ENCODE data around the gene OPN3.
A peak's percentile ranks its signal among the peaks of the same experiment; 100 is the strongest.

OPN3 gene

DNA sequence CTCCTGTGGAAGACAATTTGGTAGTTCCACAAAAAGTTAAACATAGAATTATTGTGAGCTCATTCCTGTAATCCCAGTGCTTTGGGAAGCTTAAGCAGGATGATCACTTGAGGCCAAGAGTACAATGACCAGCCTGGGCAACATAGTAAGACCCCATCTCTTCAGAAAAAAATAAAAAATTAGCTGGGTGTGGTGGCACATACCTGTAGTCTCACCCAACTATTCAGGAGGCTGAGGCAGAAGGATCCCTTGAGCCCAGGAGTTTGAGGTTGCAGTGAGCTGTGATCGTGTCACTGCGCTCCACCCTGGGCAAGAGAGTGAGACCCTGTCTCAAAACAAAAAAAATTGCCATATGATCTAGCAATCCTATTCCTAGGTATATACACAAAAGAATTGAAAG lies 4.1 kb upstream of the OPN3 start:
- no peak for DNase-seq

DNA sequence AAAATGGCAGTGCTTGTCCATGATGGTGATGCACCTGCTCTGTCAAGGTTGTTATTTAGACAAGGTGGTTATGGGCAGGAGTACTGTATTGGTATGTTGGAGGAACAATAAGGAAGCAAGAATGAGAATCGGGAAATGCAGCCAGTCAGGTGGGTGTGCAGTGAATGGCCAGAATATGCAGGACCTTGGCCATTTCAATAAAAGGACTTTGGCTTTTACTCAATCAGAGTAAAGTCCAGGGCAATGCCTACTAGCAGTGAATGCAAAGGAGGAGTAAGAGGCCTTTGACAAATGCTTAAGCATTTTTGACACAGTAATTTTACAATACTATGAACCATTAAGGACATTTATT lies 2.4 kb upstream of the OPN3 start:
- DNase-seq: no peak

DNA sequence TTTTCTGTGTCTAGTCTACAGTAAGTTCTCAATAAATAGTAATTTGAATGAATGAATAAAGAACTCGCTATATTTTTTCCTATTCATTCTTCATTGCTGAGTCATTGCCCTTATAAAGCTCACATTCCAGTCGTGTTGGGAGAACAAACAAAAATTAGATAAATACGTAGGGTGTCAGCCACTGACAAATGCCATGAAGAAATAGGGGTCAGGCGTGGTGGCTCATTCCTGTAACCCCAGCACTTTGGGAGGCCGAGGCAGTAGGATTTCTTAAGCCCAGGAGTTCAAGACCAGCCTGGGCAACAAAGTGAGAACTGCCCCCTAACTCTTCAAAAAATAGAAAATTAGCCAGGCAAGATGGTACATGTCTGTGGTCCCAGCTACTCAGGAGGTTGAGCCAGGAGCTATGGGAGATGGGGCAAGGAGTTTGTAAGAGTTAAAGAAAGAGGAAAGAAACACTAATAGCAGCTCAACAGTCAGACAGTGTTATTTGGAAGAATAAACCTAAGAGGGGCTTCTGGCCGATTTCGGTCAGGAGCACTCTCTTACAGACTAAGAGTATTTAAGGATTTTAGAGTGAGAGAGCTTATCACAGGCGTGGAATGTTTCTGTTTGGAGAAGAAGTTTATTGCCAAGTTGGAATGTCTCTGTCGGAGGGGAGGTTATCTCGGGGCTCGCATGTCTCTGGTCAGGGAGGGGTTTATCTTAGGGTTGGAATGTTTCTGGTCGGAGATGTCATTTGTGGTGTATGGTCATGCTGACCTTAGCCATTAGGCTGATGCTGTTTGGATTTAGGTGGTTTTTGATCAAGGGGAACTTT lies 1.8 kb upstream of the OPN3 start:
- no peak for DNase-seq

DNA sequence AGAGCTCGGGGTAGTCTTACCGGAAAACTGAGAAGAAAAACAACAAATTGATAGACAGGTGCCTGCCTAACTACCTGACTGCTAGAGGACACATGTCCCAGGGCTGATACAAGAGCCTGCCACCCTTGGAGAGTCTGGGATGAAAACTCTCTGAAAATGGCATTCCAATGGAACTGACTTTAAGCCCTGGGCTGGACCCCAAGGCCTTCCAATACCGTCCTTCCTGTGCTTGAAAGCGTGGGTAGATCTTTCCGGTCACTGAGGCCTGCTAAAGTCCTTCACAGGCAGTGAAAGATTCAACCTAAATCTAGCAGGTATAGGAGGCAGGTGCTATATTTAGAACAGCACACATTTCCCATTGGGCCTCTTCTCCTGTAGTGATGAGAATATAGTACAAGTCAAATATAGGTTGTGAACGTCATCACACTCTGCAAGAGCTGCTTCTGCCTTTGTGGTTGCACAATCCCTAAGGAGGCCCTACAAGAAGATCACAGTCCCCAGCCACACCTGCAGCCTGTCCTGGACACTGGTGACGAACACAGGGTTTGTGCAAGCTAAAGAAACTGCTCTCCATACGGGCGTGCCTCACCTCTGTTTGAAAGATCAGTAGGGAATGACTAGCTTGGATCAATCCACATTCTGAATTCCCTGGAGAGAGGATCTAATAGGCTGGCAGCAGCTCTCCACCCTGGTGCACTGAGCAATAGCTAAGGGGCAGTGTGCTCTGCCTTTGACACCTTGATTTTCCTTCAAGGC lies 876 bp upstream of the OPN3 start:
- no peak for DNase-seq

DNA sequence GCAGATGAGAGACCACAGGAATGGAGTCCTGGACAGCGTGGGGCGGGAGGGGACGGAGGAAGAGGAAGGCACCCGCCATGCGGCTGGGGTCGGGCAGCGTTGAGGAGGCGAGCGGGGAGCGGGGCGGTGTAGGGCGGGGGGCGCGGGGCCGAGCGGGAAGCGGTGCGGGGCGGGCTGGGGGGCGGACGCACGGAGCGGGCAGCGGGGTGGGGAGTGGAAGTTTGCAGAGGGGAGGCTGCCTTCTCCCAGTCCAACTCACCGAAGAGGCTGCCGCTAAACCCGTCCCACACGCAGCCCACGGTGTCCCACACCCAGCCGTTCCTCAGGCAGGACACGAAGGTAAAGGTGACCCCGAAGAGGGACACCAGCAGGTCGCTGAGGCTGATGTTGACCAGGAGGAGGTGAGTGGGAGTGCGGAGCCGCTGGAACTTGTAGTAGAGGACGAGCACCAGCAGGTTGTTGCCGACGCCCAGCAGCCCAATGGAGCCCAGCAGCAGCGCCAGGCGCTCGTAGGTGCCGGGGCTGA lies 483 bp downstream of the OPN3 start:
- DNase-seq: peak; percentile 6

DNA sequence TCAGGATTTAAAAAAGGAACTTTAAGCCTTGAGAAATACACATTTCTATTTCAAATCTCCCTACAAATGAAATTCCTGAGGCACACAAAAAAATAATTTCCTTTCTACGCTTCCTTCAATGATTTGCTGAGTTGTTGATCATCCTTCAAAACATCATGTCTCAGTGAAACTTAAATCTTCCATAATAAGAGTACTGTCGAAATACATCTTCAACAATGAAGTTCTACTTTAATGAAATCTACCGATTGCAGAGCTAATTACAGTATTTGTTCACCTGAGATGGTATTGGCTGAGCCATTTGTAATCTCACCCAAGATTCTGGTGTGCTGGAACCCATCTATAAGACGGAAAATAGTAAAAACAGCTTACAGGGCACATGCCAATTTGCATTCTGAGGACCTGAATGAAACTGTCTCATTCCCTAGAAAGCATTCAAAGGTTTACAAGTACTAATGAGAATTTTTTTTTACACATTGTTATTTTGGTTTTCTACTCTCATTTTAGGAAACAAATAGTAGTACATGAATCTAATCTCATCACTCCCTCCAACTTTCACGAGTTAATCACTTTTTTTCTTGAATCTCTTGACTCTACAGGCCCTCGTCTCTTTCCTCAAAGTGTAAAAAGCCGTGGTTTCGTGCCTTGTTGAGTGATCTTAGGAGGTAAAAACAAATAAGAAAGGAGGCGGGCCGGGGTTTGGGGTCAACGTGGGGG lies 1.1 kb downstream of the OPN3 start:
- DNase-seq: no peak

DNA sequence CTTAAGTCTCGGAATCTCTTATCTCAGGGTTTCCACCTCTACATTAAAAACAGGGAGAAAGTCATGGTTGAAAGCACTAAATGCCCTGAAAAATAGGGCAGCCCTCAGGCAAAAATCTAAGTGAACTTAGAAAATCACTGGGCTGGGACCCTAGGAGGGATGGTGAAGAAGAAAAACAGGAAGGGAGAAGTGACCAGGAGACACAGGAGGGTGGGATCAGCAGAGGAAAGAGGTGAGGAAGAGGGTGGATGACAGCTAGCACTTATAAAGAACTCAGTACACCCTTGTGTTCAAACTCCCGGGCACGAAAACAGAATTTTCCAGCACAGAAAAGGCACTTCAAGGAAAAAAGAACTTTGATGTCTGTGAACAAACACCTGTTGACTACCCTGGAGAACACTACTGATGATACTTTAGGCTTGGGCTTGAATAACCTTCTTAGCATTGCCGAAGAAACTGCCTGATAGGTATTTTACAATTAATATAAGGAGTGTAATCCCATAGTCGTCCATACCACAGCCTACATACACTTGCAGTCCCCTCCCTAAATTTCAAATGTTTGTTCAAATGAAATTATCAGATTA lies 2.0 kb downstream of the OPN3 start:
- DNase-seq: no peak

DNA sequence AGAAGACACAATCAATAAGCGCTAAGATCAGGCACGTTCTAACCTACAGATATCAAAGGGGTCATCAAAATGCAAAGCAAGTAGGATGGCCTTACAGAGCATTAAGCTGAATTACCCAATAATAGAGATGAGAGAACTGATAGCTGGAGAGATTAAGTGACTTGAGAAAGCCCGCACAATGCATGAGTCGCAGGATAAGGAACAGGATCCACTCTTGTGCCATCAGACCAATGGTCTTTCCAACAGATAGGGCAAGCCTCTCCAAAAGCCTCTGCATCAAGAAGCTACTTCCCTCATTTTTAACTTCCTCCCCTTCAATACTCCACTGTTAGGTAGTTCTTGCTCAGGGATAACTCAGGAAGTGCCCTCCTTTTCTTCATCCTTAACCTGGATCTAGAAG lies 2.6 kb downstream of the OPN3 start:
- no peak for DNase-seq

DNA sequence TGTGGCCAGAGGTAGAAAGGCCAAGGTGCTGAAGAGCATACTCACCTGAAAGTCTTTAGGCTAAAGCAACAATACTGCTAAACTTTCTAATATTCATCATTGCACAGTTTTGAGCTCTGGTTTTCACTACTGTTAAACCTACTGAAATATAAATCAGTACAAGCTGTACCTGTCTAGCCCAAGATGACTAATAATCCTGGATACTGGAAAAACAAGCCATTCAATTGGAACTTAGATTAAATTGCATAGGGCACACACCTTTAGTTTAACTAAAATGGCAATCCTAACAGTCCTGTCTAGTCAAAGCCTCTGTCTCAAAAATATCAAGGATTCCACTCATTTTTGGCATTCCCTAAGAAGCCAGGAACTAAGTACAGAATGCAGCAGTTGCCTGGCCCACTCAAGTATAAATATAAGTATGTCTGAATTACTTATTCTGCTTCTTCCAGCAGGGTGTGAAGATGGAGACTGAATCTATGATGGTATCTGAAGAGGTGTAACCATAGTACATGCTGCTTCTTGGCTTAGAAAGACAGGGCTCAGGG lies 3.1 kb downstream of the OPN3 start:
- no peak for DNase-seq

DNA sequence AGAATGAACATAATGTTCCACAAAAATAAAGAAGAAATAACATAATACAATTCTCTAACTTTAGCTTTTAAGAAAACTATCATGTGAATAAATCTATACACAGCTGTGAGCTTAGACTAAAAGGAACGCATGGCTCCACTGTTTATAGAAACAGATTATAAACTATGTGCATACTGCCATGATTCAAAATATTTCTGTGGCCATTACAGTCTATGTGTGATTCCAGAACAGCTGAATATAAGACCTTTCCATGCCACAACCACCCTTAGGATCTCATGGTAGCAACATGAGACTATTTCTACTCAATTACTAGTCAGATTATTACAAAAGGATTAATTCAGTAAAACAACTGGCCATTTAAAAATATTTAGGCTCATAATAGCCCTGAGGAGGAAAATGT lies 3.9 kb downstream of the OPN3 start:
- no peak for DNase-seq

DNA sequence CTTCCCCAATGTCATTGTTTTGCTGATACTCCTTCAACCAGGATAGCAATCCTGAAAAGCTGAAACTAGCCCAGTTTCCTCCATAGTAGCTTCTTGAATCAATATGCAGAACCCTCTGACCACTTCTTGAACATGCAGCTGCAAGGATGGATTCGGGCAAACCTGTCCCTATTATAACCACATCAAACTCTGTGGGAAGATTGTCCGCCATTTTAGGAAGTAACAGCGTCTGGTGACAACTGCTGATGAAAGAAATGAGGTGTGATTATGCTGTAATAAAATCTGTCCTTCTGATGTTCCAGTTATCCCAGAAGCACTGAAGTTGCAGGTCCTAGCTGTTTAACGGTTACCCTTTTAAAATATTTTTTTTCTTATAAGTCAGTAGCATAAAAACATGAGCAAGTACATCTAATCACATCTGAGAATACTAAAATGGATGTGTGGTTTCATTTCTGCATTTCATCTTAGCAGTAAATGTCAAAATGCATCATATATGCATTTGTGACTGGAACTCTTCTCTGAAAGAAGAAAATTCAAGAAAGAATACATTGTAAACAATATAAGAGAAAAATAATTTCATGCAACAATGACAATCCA lies 4.5 kb downstream of the OPN3 start:
- DNase-seq: no peak

DNA sequence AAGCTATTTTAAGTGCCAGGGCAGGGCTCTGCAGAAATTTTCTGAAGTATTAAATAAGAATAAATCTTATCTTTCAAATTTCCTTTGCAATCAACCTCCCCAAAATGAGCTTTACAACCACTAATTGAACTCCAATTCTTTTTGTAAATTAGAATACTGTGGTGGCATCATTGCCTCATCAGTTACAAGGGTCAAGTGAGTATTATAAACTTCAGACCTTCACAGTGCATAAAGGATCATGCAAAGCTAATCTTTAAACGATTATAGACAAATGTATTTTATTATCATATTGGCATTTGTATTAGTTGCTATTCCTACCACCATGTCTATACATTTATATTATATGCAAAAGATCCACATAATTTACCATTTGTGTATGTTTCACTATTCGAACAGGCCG lies 7.2 kb downstream of the OPN3 start:
- no peak for DNase-seq

DNA sequence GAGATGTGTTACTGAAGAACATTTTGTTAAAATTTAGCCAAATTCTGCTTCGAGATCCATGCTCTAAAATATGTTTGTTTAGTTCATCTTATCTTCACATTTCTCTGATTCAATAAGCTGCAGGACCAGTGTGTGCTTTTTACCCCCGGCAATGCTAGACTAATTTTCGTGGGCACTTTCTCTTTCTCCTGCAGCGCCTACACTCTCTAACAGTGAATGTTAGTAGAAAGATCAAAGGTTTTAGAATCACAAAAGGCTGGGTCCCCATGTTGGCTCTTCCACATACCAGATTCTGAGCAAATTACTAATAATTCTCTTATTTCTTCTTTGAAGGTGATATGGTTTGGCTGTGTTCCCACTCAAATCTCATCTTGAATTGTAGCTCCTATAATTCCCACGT lies 8.5 kb downstream of the OPN3 start:
- DNase-seq: no peak

DNA sequence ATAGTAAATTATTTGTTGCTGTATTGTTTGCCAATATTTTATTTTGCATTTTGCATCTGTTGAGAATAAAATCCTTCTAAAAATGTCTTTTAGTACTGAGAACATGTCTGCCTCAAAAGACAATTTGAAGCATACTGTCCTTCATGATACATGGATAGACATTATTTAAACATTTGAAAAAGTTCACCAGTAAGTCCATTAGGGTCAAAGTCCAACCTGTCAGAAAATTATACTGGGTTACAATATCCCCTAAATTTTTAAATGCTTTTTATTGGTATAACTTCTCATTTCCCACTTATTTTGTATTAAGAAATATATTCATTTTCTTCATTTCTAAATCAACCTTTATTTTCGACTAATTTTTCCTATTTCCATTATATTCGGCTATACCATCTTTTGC lies 9.3 kb downstream of the OPN3 start:
- no peak for DNase-seq

DNA sequence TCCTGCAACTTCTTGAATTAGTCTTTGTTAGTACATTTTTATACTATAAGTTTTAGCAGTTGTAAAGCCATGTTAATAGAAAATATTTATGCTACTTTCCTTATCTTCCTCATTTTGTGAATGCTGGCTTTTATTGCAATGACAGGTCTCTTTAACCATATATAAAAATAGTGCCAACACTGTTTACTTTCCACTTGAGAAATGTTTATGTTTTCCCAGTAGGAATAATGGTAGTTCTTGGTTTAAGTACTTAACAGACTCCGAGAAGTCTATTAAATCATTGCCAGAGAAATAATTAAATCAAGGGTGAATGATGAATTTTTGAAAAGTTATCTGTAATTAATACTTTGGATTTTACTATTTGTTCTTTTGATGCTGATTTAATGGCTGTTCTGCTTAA lies 9.7 kb downstream of the OPN3 start:
- DNase-seq: no peak

DNA sequence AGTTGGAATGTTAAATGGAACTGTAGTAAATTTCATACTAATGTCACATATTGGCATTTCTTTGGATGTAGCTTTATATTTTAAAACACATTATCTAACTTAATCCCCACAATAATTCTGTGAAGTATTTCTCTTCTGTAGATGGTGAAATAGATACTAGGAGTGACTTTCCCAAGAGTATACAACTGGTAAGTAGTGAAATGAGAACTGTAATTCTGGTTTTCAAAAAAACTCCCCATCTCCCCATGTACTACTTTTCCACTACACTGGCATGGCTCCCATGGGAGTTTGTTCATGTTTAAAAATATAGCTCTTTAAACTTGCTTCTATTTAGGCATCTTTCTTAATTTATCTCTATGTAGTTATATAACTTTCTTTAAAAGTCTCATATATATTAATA lies 10.2 kb downstream of the OPN3 start:
- no peak for DNase-seq

DNA sequence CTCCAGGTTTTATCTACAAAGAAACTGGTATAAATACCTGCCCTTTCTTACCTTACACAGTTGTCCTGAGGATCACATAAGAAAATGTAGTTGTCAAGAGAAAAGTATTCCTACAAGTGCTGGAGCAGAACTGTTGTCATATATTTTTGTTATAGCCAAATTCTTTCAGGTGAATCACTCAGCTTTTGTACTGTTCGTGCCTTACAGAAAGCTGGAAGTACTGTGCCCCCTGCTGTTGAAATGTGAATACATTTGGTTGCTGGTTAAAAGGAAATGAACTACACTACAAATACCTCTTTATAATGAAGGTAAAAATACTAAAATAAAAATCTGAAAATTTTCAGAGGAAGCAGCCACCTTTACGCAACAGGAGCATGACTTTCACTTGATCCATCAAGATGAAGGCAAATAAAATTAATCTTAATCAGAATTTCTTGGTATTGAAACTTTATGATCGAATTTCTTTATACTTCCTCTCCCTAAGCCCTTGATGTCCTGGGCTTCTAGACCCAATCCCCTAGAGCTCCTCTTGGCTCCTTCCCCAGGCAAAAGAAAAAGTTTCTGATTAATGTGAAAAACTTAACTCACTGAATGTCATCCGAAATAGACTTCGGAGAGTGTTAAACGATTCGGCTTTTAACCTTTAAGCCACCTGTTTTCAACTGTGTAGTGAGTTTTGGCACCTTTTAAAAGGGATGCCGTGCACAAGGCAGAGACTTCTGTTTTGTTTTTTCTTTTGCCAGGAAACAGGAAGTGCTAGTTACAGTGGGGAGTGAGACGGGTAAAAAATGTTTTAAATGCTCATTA lies 12.5 kb downstream of the OPN3 start:
- peak; percentile 29 for DNase-seq

DNA sequence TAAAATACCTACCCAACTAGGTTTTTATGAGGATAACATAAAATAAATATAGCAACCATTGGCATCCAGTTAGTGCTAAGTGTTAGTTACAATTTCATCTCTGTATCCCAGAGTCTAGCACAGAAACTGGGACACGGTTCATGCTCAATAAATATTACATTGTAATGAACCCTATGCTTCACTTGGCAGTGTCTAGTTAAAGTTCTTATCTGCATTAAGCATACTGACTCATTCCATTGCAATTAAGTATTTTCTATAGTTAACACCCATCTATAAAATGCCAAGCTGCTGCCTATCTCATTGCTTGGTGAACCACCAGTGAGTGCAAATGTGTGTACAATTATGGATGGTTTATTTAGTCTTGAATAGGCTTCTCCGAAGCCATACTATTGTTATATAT lies 15.2 kb downstream of the OPN3 start:
- no peak for DNase-seq

DNA sequence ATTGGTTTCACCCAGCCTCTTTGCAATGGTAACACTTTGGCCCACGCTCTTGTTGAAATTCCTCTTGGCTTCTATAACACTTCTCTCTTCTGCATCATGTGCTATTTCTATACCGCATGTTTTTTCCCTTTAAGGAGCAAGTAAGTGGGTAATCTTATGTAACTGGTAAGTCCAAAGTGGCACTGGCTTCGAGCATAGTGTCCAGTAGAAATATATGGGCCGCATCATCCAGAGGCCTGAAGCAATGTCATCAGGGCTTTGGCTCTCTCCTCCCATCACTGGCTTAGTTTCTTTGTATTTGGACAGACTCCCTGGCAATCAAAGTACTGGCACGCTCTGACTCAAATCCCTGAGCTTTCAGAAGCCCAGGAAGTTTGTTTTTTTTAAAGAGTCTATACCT lies 17.5 kb downstream of the OPN3 start:
- no peak for DNase-seq

DNA sequence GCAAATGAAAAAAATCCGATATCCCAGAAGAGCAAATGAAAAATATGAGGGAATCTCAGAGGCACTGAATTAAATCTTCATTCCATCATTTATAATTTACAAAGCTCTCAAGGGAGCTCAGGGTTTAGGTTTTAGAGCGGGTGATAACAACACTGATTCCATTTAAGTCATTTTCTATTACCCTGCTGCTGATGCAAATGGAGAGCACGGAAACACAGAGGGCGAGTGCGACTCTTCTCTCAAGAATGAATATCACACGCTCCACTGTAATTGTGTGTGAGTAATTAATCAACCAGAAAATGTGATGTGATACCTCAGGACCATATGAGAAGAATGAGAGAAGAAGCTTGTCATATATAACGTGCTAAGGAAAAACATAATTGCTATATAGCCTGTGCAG lies 22.7 kb downstream of the OPN3 start:
- DNase-seq: no peak

DNA sequence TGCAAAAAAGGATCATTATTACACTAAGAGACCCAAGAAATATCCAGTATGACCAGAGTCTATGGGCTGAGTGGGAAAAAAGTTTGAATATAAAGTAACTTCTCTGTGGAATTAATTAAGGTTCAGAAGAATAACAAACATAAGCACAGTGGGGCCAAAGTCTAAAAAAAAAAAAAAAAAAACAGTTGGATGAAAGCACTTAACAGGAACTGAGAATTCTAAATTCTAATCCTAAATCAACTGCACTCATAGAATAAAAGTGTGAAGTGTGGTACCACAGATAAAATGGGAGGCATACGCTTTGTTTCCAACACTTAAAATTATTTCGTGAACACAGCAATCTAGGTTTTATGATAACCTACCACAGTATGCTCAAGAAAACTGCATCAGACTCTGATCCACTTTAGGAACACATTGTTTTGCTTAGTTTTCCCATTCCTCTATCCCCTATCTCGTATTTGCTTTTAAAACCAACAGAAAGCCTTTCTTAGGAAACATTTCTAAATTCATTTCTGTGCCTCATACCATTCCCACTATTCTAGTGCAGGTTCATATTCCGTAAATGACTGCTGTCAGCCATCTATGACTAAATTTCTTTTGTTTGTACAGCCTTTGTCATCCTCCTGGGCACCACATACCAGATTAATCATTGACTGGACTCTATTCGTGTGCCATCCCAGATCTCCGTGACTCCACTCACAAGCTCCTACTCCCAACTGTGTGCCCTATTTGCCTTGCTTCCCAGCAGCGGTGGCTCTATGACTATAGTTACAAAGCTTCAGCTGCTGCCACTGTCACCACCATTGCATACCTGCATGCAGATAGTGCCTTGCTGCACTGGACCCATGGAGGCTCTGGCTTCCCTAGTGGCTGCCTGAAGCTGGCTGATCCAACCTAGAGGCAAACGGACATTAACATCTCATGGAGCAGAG lies 24.9 kb downstream of the OPN3 start:
- no peak for DNase-seq

All from activated T-cell treated with anti-CD3 and anti-CD28 coated beads for 4 hours (primary cell).